Ovary (tissue), 3 donors: ENCODE results near the gene HS3ST6.

Experiments used
- EP300 ChIP-seq: sonication (generic); formaldehyde crosslinking; IDR thresholded peaks from one replicate; pipeline ENCODE4 v1.6.1; 2017; ENCODE audit warnings: antibody characterized with exemption
- POLR2A ChIP-seq: fragments of 450-650 bp; IDR thresholded peaks from one replicate; pipeline ENCODE4 v1.6.1; 2017; ENCODE audit warnings: antibody characterized with exemption, mild to moderate bottlenecking, moderate library complexity
- TF ChIP-seq, protein P1 (sequence below), 3 donors: fragments of 450-650 bp in 2 of 3; fragments of 200-600 bp in 1 of 3; IDR thresholded peaks; one replicate each; pipeline versions ENCODE4 v1.5.1 to v1.8.0; 2016 to 2022; ENCODE audit warnings: antibody characterized with exemption in 3 of 3, mild to moderate bottlenecking in 1 of 3
- donor health status: DM: no; HTN: no; CAD: no.

DNA sequence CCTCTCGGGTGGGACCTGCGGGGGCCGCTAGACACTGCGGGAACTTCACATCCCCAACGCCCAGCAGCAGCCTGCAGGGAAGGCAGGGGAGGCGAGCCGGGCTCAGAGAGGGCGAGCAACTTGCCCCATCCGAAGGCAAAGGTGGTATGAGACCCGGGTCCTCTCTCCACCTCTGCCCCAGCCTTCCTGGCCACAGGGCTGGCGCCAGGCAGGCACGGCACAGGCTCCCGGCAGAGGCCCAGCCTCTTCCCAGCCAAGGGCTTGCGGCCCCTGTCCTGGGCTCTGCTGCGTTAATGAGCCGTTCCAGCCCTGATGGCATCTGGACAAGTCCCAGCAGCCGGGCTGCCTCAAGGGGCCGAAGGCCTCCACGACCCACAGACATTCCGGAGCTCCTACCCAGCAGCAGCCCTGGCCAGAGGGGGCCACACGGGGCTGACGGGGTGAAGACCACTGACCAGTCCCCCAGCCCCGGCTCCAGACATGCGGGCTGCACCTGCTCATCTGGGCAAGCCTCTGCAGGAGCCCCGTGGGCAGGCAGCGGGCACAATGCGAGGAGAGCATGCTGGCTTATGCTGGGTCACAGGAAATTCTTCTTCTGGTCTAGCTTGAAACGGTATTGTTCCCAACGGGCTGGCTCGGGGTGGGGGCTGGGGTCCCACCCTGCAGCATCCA is 1.2 kb upstream of the HS3ST6 start:
- TF ChIP-seq POLR2A, result no peak
- TF ChIP-seq, protein P1, sequence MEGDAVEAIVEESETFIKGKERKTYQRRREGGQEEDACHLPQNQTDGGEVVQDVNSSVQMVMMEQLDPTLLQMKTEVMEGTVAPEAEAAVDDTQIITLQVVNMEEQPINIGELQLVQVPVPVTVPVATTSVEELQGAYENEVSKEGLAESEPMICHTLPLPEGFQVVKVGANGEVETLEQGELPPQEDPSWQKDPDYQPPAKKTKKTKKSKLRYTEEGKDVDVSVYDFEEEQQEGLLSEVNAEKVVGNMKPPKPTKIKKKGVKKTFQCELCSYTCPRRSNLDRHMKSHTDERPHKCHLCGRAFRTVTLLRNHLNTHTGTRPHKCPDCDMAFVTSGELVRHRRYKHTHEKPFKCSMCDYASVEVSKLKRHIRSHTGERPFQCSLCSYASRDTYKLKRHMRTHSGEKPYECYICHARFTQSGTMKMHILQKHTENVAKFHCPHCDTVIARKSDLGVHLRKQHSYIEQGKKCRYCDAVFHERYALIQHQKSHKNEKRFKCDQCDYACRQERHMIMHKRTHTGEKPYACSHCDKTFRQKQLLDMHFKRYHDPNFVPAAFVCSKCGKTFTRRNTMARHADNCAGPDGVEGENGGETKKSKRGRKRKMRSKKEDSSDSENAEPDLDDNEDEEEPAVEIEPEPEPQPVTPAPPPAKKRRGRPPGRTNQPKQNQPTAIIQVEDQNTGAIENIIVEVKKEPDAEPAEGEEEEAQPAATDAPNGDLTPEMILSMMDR (IDR thresholded peaks at IDR 0.05), result no peak
- TF ChIP-seq EP300, result no peak
